HCT116 (cell line): ENCODE results near the gene PTPRO.

Experiments used
- CTCF ChIP-seq, 3 experiments: fragments of 200-600 bp in 1 of 3; sonication (generic) in 1 of 3; IDR thresholded peaks in 2 of 3; conservative IDR thresholded peaks in 1 of 3; 2 replicates each; pipeline ENCODE4 v1.5.1; 2012 to 2017; ENCODE audit warnings: low read depth in 2 of 3, low read length in 2 of 3, antibody characterized with exemption in 1 of 3, borderline replicate concordance in 1 of 3, control low read depth in 1 of 3, mild to moderate bottlenecking in 1 of 3, mixed read lengths in 1 of 3, mixed run types in 1 of 3, moderate library complexity in 1 of 3; ENCODE audit not compliant: insufficient read depth in 1 of 3
- EZH2 ChIP-seq: fragments of 200-600 bp; sonication (generic); IDR thresholded peaks from 2 replicates; pipeline ENCODE4 v1.6.1; 2017; ENCODE audit warnings: antibody characterized with exemption, mixed run types

- TF ChIP-seq CTCF (IDR thresholded peaks at IDR 0.05 in 2 of 3, conservative IDR thresholded peaks at IDR 0.05 in 1 of 3; ENCODE audit: borderline replicate concordance in 1 of 3, insufficient read depth in 1 of 3, low read depth in 2 of 3, low read length in 2 of 3) (no peak), EZH2 (no peak)
Measured at GRCh38 chr12:15591811-15592210, 269.5 kb downstream of the PTPRO start.
